Activated CD4-positive, alpha-beta T cell treated with anti-CD3 and anti-CD28 coated beads, Interleukin-2, amount 50 U/mL, for 24 hours (primary cell): ENCODE results near the gene MRPS18A.
"Not testable (repeated sequence)": the region's sequence is repeated elsewhere in the genome, so short reads cannot be mapped to it uniquely, and the experiment has no call there.

Experiments
- DNase-seq, 2 donors: peaks; one replicate each; pipeline ENCODE4 v3.0.0-alpha.2; 2020; ENCODE audit warnings: low read depth in 1 of 2, low spot score in 1 of 2

Gene MRPS18A

DNA sequence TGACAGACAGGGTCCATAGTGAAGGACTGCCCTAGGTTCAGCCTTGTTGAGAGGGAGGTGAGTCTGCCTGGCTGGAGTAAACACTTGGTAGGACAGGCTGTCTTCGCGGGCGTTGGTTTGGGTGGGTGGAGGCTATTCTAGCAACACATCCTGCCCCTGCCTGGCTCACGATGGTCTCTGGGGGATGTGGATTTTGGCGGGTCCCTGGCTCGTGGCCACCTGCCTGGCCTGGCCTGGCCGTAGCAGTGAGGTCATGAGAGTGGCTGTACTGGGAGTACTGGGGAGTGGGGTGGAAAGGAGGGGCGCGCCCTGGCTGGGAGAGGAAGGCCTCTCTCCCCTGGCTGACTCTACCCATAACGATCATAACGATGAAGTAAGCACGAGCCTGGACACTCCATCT, 30.2 kb upstream of the MRPS18A start:
- no peak for DNase-seq

DNA sequence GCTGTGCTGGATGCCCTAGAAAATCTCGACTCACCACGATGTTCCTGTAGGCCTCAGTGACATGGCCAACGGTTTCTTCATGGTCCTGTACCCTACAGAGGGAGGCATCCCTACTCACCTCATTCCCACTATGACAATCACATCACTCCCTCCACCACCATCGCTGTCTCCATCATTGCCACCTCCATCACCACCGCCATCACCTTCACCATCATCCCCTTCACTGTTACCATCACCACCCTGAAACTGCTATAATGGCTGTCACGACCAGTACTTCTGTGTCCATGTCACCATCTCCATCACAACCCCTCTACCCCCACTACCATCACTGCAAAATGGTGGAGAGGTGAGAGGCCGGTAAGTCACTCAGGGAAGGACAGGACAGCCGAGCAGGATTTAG, 29.8 kb upstream of the MRPS18A start:
- no peak for DNase-seq

DNA sequence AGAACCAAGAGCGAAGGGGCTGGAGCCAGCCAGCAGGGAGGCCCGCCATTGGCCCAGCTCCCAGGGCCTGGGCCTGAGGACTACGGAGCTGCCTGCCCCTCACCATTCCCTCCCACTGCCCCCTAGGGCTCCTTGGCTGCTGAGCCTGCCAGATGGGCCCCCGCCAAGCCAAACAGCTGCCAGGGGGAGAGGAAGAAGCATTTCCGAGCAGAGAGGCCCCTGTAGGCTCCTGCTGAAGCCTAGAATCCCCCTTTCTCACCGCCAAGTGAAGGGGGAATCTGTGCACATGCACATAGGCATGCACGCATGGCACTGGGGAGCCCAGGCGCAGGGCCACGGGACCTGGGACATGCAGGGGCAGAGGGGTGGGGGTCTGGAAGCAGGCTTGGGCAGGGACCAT, 28.5 kb upstream of the MRPS18A start:
- DNase-seq = no peak

DNA sequence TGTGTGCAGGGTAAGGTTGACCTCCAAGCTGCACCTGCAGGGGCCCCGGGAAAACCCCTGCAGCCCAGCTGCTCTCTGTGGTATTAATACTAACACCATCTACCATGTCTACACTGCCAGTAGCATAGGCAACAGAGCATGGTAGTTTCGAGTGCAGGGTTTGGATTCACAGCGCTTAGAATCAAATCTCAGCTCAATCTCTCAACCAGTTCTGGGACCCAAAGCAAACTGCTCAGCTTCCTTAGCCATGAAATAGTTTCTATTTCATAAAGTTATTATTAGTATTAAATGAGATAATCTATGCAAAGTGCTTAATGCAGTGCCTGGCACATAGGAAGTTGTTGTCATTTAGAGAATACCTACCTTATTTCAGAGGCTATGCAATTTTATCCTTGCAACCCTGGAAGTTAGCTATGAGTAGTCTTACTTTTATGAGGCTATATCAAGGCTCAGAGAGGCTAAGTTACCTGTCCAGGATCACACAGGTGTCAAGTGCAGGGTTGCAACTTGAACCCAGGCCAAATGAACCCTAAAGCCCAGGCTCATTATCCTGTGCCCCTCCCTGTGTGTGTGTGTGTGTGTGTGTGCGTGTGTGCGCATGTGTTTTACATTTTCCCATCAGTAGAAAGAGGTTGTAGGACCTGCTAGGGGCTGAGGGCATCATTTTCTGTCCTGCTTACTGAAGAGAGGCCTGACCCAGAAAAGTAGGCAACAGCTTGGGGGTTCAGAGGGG, 27.6 kb upstream of the MRPS18A start:
- DNase-seq = no peak

DNA sequence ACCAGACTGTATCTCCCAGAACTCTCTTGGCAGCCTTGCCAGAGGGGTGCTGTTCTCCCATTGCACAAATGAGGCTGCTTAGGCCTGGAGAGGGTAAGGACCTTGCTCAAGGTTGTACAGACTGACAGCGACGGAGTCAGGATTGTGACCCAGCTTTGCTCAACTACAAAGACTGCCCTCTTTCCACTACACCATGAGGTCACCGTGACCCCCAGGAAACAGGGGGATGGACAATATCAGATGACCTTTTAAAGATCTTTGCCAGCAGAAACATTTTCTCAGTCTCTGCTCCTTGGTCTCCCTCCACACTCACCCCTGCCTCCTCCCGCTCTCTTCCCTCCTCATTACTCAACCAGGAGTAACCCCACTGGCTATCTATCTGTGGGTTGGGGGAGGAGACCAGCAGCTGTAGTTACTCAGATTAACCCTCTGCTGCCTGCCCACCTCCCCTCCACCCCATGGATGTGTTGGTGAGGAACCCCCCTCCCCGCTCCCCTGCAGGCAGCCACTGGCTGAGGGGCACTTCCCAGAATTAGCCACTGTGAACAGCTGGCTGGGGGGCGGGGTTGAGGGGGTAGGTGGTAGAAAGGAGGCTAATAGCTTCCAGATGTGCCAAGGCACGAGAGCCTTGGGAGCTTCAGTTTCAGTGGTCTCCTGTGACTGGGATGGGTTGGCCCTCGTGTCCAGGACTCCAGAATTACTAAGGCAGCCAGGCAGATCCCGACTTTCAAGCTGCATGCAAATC, 26.9 kb upstream of the MRPS18A start:
- DNase-seq = no peak

DNA sequence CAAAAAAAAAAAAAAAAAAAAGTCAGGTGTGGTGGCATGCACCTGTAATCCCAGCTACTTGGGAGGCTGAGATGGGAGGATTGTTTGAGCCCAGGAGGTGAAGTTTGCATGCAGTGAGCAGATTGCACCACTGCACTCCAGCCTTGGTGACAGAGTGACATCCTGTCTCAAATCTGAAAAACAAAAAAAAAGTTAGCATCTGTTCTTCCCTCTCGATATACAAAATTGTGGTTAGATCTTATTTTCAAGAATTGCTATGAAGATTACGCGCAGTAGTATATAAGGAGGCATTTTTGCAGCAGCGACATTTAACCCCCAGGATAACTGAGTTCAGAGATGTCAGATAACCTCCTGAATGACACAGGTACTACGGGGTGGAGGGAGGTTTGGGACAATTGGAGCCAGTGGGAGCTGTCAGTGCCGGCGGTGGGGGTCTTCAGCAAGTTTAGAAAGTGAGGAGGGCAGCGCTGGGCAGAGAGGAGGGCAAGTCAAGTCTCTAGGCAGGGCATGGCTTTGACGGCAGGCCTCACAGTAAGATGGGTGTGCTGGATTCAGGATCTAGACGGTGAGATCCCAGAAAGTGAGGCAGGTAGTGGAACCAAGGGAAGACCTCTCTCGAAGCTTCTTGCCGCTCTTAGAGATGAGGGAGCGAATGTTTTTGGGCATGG, 26.2 kb upstream of the MRPS18A start:
- DNase-seq = no peak

DNA sequence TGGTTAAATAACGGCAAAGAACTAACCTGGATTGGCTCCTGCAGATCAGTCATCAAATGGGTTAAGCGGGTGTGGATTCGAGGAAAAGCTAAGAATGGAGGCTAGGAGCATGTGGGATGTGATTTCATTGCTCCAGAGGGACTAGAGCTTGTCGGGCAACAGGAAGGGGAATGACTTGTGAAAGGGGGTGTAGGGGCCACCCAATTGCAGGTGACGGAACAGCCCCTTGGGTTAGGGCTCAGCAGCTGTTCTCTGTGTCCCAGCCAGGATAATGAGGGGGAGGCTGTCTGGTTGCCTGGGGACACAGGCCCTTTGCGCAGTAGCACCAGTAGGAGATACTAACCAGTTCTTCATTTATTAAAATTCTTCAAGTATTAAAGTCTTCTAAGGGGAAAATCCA, 25.0 kb upstream of the MRPS18A start:
- DNase-seq = no peak

DNA sequence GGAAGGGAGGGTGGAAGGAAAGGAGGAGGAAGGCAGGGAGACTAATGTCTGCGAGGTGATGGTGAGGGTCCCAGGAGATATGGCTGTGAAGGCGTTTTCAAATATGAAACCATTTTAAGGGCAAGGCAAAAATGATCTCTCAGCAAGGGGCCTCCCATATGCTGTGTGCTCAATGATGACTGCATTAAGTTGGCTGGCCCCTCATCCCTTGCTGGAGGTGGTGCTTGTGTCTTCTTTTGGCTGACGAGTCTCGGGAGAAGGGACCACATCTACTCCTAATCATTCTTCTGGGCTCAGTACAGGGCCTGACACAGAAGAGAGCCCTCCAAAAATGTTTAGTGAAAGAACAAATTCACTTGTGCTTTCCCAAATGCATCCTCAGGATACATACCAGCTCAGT, 23.0 kb upstream of the MRPS18A start:
- DNase-seq = no peak

DNA sequence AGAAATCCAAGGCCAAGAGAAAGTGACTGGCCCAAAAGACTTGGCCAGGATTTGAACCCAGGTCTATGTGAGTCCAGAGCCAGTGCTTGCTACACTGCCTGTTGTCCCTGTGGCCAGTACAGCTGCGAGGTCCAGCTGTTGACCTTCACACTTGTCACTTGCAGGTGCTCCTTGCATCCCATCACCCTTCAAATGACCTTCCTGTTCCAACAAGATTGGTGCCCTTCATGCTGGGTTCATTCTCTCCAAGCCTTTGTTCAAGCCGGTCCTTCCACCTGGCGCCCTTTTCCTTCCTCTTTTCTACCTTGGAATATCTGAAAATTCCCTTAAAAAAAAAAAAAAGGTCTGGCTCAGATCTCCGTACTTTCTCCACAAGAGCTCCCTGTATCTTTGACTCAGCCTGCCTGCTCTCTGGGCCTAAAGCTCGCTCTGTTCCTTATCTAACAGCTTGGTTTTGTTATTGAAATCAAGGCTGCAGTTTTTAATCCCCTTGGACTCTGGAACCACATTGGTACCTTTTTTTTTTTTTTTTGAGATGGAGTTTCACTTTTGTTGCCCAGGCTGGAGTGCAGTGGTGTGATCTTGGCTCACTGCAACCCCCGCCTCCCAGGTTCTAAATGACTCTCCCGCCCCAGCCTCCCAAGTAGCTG, 22.2 kb upstream of the MRPS18A start:
- DNase-seq = no peak

DNA sequence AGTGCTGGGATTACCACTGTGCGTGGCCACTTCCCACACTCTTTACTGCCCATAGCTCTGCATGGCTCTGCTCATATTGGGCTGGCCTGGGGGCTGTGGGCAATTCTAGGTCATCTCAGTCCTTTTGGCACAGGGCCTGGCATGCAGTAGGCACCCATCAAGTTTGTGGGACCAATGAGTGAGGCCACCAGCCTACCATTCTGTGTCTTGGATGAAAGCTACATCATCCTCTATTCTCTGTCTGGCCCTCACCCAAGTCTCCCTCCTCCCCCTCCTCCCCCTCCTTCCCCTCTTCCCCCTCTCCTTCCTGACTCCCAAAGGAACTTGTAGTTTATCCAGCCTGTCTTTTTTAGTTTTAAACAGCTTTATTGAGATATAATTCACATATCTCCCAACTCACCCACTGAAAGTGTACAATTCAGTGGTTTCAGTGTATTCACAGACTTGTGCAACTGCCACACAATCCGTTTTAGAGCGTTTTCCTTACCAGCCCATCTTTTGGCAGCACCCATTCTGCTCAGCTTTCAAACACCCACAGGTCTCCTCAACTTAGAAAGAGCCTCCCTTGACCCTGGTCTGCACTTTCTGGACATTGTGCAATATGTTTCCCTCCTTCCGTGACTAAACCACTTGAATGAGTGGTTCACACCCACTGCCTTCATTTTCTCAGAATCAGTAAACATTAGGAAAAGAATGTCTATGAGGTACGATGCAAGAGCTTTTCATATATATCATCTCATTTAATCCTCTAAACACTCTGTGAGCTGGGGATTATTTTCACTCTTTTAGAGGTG, 21.5 kb upstream of the MRPS18A start:
- DNase-seq = no peak

DNA sequence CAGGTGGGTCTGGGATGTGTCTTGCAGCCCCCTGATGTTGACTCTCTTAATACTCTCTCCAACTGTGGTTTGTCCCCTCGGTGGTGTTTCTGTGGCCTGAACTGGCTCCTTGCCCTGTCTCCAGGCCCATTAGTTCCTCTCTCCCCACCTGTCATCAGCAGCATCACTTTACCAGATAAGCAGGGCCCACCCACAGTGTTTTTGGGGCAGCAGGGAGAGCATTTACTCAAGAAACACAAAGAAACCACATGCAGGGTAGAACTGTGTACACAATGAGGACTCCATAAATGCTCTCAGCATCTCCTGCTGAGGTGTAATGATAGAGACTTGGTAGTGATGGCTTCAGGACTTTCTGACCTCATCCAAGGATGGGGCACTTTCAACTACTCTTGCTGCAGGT, 20.2 kb upstream of the MRPS18A start:
- DNase-seq = no peak

DNA sequence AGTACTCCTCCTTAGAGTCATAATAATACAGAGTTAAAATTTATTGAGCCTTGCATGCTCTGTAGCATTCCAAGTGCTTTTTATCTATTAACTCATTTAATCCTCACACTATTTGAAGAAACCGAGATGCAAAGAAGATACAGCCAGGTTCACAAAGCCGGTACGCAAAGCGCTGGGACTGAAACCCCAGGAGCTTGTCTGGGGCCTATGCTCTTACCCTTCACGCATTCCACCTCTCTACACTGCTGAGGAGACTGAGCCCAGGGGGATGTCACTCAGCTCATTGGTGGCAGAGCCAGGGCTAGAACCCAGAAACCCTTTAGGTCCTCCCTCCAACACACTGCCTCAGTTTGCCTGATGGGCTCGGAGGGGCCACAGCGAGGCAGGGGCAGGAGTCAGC, 19.7 kb upstream of the MRPS18A start:
- no peak for DNase-seq

DNA sequence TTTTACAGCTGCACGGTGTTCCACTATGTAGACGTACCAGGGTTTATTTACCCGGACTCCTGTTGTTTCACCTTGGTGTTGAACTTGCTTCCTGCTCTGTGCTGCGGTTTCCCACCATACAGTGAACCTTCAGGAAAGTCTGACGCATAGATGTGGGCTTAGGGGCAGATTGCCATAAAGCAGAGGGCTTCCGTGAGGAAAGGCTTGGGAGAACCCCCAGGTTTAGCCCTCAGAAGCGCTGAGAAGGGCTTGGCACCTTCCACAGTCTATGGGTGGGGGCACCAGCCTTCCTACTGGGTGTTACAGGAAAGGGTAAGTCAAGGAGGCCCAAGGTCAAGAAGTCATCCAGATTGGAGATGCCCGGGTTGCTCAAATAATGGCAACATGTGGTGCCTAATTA, 19.2 kb upstream of the MRPS18A start:
- DNase-seq = no peak

DNA sequence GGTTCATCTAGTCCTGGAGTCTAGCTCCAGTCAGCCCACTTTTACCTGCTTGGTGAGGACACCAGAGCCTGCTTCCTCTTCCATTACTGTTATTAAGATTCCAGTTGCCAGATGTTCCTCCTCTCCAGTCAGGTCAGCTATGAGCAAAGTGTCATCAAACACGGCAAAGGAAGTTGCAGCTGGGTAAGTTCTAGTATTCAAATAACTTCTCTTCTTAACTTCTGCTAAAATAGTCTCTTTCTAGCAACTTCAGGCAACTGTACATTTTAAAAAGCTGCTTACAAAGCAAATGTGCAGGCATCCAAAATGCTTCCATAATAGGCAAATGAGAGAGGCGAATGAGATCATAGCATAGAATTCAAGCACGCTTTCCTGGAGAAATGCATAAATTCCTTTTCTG, 18.4 kb upstream of the MRPS18A start:
- DNase-seq = no peak

DNA sequence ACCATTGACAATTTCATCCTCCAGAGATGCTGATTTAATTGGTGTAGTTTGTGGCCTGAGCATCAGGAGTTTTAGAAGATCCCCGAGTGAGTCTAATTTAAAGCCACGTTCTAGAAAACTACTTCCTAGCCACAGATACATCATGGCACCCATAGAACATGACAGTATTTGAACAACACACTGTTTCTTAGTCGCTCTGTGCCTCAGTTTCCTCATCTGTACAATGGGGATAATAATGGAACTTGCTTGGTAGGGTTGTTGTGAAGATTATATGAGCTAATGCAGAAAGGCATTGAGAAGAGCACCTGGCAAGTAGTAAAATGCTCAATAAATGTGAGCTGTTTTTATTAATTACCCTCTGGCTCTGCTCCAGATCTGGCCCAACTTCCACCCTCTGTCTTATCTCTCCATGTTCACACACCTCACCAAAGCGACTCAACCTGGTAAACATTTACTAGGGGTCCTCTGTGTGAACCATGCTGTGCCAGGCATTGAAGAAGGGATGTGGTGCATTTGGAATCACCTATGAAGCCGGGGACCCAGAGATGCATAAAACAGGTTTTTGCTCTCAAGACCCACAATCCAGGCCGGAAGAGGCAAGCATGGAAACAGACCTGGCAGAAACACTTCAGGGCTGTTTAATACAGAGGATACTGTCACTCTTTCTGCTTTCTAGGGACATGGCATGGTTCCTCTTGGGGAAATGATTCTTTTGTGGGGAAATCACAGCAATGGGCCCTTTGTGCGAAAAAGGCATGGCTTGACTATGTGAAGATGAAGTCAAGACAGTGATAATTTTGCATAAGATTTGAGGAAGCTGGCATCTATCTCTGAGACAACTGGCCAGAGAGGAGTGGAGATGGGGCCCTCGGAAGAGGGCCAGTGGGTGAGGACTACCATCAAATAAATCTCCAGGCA, 16.2 kb upstream of the MRPS18A start:
- no peak for DNase-seq

DNA sequence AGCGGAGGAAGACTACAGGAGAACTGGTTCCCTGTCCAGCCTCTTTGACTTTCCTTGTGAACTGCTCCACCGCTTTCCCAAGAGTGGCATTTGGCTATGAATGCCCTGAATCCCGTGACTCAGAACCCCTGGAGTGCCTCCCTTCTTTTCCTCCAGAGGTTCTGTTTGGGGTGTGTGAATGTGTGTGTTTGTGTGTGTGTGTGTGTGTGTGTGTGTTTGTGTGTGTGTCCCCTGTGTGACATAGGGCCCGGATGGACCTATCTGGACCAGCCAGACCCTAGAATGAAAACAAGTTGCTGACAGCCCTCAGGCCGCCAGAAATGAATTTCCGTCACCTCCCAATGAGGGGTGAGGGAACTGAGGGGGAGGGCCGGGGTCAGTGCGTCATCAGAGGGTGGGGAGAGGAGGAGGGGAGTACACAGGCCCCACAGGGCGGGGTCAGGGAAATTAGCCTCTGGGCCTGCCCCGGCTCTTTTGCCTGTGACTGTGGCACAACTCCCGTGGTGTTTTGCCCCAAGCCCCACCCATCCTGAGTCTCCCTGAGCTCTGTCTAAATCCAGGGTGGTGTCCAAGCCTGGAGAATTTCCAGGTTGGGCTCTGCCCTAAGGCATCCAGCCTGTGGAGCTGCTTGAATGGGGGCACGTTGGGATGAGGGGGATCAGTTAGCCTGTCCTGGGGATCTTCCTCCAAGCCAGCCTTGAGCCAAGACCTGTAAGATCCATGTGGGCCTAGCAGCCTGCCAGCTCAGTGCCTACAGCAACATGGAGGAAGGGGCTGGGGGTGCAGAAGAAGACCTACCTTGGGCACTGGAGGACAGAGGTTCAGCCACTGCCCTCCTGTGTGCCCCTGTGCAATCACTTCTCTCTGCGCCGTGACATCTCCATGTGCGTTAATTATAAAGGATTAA, 15.2 kb upstream of the MRPS18A start:
- no peak for DNase-seq

DNA sequence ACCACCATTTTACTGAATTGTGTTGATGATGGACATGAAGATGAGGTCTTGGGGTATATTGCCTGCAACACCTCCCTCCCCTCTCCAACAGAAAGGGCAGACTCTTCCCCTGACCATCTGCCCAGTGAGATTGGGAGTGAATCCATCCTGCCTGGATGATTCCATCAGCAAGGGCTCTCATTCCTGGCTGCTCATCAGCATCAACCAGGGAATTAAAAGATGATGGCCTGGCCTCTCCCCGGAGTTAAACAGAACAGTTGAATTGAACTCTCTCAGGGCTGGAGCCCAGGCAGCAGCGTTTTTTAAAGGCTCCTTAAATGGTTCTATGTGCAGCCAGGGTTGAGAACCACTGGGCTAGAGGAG, 14.6 kb upstream of the MRPS18A start:
- no peak for DNase-seq

DNA sequence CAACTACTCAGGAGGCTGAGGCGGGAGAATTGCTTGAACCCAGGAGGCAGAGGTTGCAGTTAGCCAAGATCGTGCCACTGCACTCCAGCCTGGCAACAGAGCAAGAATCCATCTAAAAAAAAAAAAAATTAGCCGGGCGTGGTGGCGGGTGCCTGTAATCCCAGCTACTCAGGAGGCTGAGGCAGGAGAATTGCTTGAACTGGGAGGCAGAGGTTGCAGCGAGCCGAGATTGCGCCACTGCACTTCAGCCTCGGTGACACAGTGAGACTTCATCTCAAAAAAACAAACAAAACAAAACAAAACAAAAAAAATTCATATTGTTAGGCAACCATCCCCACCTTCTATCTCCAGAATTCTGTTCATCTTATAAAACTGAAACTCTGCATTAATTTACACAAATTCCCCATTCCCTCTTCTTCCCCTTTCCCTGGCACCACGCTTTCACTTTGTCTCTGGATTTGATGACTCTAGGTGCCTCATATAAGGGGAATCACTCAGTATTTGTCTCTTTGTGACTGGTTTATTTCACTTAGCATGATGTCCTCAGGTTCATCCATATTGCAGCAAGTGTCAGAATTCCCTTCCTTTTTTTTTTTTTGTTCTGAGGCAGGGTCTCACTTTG, 13.5 kb upstream of the MRPS18A start:
- not testable (repeated sequence) for DNase-seq
